DND-41 (cell line): ENCODE measurements around the gene PUS7.

Experiments used
- CTCF ChIP-seq: IDR thresholded peaks from 2 replicates; pipeline ENCODE4 v1.5.1; 2012; ENCODE audit warnings: borderline replicate concordance, low read length, moderate library complexity, mild to moderate bottlenecking; ENCODE audit not compliant: poor library complexity, severe bottlenecking; ENCODE audit errors: extremely low read depth
- EZH2 ChIP-seq: IDR thresholded peaks from 3 replicates; pipeline ENCODE4 v1.6.1; 2012; ENCODE audit warnings: borderline replicate concordance, low read depth, mild to moderate bottlenecking, moderate library complexity, low read length, inconsistent platforms; ENCODE audit not compliant: severe bottlenecking

- TF ChIP-seq CTCF (no peak), EZH2 (no peak)
These were observed 45.0 kb upstream of the PUS7 start for GRCh38 chr7:105567024-105567423.
